Fibroblast of lung (primary cell): Measurements from ENCODE around the gene TMEM171. TPM values are rescaled to one million over a fixed set of nuclear protein-coding genes. Genes with fewer than 3 reads are reported as not detected.

Source experiments
- DNase-seq, 2 donors: peaks; one replicate each; pipeline versions ENCODE4 v3.0.0 to v3.0.0-alpha.2; 2010; ENCODE audit warnings: low read depth in 2 of 2
- H2AFZ ChIP-seq: 2 replicates; pipeline ENCODE4 v1.5.1; 2012; ENCODE audit warnings: low read length, control low read depth, inconsistent platforms
- H3K27ac ChIP-seq: 2 replicates; pipeline ENCODE4 v1.5.1; 2011; ENCODE audit warnings: low read length, control low read depth; ENCODE audit not compliant: insufficient read depth
- H3K27me3 ChIP-seq: 2 replicates; pipeline ENCODE4 v1.5.1; 2011; ENCODE audit warnings: mild to moderate bottlenecking, low read length; ENCODE audit not compliant: control insufficient read depth, insufficient read depth
- H3K36me3 ChIP-seq: 2 replicates; pipeline ENCODE4 v1.5.1; 2011; ENCODE audit warnings: low read length; ENCODE audit not compliant: control insufficient read depth, insufficient read depth
- H3K4me1 ChIP-seq: 2 replicates; pipeline ENCODE4 v1.5.1; 2011; ENCODE audit warnings: low read length; ENCODE audit not compliant: control insufficient read depth, insufficient read depth; ENCODE audit errors: extremely low read depth
- H3K4me2 ChIP-seq: 2 replicates; pipeline ENCODE4 v1.5.1; 2011; ENCODE audit warnings: low read length, control low read depth; ENCODE audit not compliant: insufficient read depth; ENCODE audit errors: extremely low read depth
- H3K4me3 ChIP-seq, 4 experiments: fragments of 200-600 bp in 1 of 4; sonication (generic) in 1 of 4; replicated peaks in 1 of 4; 2 replicates each; pipeline ENCODE4 v1.5.1; 2011 to 2016; ENCODE audit warnings: low read length in 4 of 4, low read depth in 3 of 4, mild to moderate bottlenecking in 3 of 4, control low read depth in 2 of 4, inconsistent platforms in 1 of 4, mixed read lengths in 1 of 4; ENCODE audit not compliant: insufficient read depth in 1 of 4; ENCODE audit errors: control extremely low read depth in 1 of 4
- H3K79me2 ChIP-seq: 2 replicates; pipeline ENCODE4 v1.5.1; 2012; ENCODE audit warnings: mild to moderate bottlenecking, low read length, inconsistent platforms; ENCODE audit not compliant: control insufficient read depth, insufficient read depth
- H3K9ac ChIP-seq: 2 replicates; pipeline ENCODE4 v1.5.1; 2011; ENCODE audit warnings: mild to moderate bottlenecking, low read length, control low read depth; ENCODE audit not compliant: insufficient read depth
- H3K9me3 ChIP-seq: 2 replicates; pipeline ENCODE4 v1.5.1; 2012; ENCODE audit warnings: low read depth, low read length; ENCODE audit not compliant: control insufficient read depth, insufficient read depth
- H4K20me1 ChIP-seq: 2 replicates; pipeline ENCODE4 v1.5.1; 2011; ENCODE audit warnings: low read length; ENCODE audit not compliant: control insufficient read depth, insufficient read depth; ENCODE audit errors: extremely low read depth
- EZH2 ChIP-seq: IDR thresholded peaks from 2 replicates; pipeline ENCODE4 v1.5.1; 2012; ENCODE audit warnings: low read length, control low read depth, mild to moderate bottlenecking; ENCODE audit errors: missing control alignments
- polyA plus RNA-seq, 2 donors: library from polyadenylated mRNA; depleted of rRNA in 1 of 2; stranded (reverse) in 1 of 2; unstranded in 1 of 2; fragments of >200 nt; gene quantifications; 2 replicates each; pipeline ENCODE4 v1.2.1, GENCODE V29; 2011 to 2012; ENCODE audit warnings: missing spikeins in 1 of 2
- total RNA-seq: library from RNA; depleted of rRNA; stranded (reverse); fragments of >200 nt; gene quantifications from 2 replicates; pipeline ENCODE4 v1.2.1, GENCODE V29; 2014
- TF ChIP-seq, protein P1 (sequence below), 2 donors: IDR thresholded peaks in 1 of 2; conservative IDR thresholded peaks in 1 of 2; 1 replicate in 1 of 2; 2 replicates in 1 of 2; pipeline ENCODE4 v1.5.1; 2011 to 2012; ENCODE audit warnings: low read length in 2 of 2, control low read depth in 1 of 2, inconsistent platforms in 1 of 2, low read depth in 1 of 2, mild to moderate bottlenecking in 1 of 2

The TMEM171 gene
- total and polyA plus RNA-seq, 2 donors (not counting 1 experiment from before 2014, with no cell fraction given) = 0.83 to 5.8 TPM

DNA sequence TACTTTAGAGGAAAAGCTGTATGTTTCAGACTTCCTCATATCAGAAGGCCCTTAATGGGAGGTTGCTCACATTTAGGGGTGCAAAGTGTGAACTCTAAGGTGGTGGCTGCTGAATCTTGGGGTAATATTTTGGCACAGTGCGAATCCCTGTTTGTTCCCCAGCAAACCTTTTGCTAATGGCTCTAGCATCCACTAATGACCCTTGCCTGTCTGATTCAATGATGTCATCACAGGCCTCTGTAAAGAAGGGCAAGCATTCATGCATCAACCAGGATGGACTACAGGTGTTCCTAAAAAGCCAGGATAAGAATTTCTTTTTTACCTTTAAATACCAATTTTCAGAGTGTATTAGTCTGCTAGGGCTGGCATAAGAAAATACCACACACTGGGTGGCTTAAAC lies 20.4 kb downstream of the TMEM171 start:
- no peaks in the 10 kb centered on the region for H3K9me3 ChIP-seq
- peaks cover 4% of the 10 kb centered on the region for H3K4me1 ChIP-seq
- peaks cover 11% of the 10 kb centered on the region for H3K27me3 ChIP-seq
- H3K79me2 ChIP-seq = no peaks in the 10 kb centered on the region
- H3K36me3 ChIP-seq = no peaks in the 10 kb centered on the region
- H3K4me2 ChIP-seq = no peak overlapping the region
- H4K20me1 ChIP-seq = no peaks in the 10 kb centered on the region
- H3K27ac ChIP-seq = no peak overlapping the region
- no peak for TF ChIP-seq EZH2
- TF ChIP-seq, protein P1, sequence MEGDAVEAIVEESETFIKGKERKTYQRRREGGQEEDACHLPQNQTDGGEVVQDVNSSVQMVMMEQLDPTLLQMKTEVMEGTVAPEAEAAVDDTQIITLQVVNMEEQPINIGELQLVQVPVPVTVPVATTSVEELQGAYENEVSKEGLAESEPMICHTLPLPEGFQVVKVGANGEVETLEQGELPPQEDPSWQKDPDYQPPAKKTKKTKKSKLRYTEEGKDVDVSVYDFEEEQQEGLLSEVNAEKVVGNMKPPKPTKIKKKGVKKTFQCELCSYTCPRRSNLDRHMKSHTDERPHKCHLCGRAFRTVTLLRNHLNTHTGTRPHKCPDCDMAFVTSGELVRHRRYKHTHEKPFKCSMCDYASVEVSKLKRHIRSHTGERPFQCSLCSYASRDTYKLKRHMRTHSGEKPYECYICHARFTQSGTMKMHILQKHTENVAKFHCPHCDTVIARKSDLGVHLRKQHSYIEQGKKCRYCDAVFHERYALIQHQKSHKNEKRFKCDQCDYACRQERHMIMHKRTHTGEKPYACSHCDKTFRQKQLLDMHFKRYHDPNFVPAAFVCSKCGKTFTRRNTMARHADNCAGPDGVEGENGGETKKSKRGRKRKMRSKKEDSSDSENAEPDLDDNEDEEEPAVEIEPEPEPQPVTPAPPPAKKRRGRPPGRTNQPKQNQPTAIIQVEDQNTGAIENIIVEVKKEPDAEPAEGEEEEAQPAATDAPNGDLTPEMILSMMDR (conservative IDR thresholded peaks at IDR 0.05 in 1 of 2, IDR thresholded peaks at IDR 0.05 in 1 of 2; ENCODE audit: low read depth in 1 of 2, low read length in 2 of 2) = no peak
- no peak overlapping the region for H3K9ac ChIP-seq
- H3K4me3 ChIP-seq = no peak overlapping the region
- H2AFZ ChIP-seq = no peak overlapping the region
- no peak for DNase-seq

DNA sequence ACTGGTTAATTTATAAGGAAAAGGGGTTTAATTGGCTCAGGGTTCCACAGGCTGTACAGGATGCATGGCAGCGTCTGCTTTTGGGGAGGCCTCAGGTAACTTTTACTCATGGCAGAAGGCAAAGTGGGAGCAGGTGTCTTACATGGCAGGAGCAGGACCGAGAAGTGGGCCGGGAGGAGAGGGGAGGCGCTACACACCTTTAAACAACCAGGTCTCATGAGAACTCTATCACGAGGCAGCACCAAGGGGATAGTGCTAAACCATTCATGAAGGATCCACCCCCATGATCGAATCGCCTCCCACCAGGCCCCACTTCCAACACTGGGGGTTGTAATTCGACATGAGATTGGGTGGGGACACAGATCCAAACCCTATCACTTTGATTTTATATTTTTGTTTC lies 21.7 kb downstream of the TMEM171 start:
- H3K4me2 ChIP-seq = no peak overlapping the region
- H3K27me3 ChIP-seq = peaks cover 12% of the 10 kb centered on the region
- no peaks in the 10 kb centered on the region for H3K36me3 ChIP-seq
- H3K4me3 ChIP-seq = no peak overlapping the region
- H3K79me2 ChIP-seq = no peaks in the 10 kb centered on the region
- H3K4me1 ChIP-seq = no peaks in the 10 kb centered on the region
- no peak overlapping the region for H2AFZ ChIP-seq
- DNase-seq = no peak
- TF ChIP-seq, protein P1 (conservative IDR thresholded peaks at IDR 0.05 in 1 of 2, IDR thresholded peaks at IDR 0.05 in 1 of 2; ENCODE audit: low read depth in 1 of 2, low read length in 2 of 2) = no peak
- TF ChIP-seq EZH2 = no peak
- H3K9ac ChIP-seq = no peak overlapping the region
- H4K20me1 ChIP-seq = no peaks in the 10 kb centered on the region
- no peaks in the 10 kb centered on the region for H3K9me3 ChIP-seq
- H3K27ac ChIP-seq = no peak overlapping the region

DNA sequence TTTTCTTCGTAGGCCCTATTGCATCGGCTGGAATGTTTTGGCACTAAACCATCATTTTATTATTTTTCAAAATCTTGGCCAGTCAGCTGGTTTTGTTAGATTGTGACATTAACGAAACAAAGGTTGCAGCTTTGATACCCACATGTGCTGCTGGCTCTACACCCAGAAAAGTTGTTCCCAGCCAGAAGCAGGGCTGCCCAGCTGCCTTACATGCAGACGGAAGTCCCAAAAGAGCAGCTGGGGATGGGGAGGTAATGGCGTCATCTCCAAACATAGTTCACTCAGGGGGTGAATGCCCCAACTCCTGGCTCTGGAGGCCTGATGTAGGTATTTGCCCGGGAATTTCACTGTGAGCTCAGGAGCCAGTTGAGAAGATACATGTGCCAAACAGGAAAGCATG lies 23.3 kb downstream of the TMEM171 start:
- DNase-seq = peak in 1 of 2 donors; percentile 6
- no peak overlapping the region for H2AFZ ChIP-seq
- no peaks in the 10 kb centered on the region for H4K20me1 ChIP-seq

More for the DNA sequence above, 23.3 kb downstream of the TMEM171 start:
- no peaks in the 10 kb centered on the region for H3K9me3 ChIP-seq
- H3K9ac ChIP-seq = no peak overlapping the region
- no peaks in the 10 kb centered on the region for H3K4me1 ChIP-seq
- no peak overlapping the region for H3K27ac ChIP-seq
- H3K27me3 ChIP-seq = peaks cover 13% of the 10 kb centered on the region
- TF ChIP-seq, protein P1 (conservative IDR thresholded peaks at IDR 0.05 in 1 of 2, IDR thresholded peaks at IDR 0.05 in 1 of 2; ENCODE audit: low read depth in 1 of 2, low read length in 2 of 2) = no peak
- no peak for TF ChIP-seq EZH2
- no peaks in the 10 kb centered on the region for H3K36me3 ChIP-seq
- H3K4me2 ChIP-seq = no peak overlapping the region
- no peaks in the 10 kb centered on the region for H3K79me2 ChIP-seq
- no peak overlapping the region for H3K4me3 ChIP-seq
